GM18867 (cell line): ENCODE results near the gene PATL2.
"Not testable (repeated sequence)": the region's sequence is repeated elsewhere in the genome, so short reads cannot be mapped to it uniquely, and the experiment has no call there.

Experiments
- ATAC-seq: cut with Tn5 transposase; IDR thresholded peaks from one replicate; pipeline ENCODE4 v1.9.1; 2021; ENCODE audit warnings: mild to moderate bottlenecking, moderate library complexity; ENCODE audit not compliant: unreplicated experiment

Gene PATL2

GRCh38 chr15:44654858-44655257 is 56.3 kb downstream of the PATL2 start:
- ATAC-seq = no peak

GRCh38 chr15:44647637-44648036 is 63.5 kb downstream of the PATL2 start:
- ATAC-seq = no peak

- no peak for ATAC-seq
Measured at GRCh38 chr15:44647036-44647435, 64.1 kb downstream of the PATL2 start.

DNA sequence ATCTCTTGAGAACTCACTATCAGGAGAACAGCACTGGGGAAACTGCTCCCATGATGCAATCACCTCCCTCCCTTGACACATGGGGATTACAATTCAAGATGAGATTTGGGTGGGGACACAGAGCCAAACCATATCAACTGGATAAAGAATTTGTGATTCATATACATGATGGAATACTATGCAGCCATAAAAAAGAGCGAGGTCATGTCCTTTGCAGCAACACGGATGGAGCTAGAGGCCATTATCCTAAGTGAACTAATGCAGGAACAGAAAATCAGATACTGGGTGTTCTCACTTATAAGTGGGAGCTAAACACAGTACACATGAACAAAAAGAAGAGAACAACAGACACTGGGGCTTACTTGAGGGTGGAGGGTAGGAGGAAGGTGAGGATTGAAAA is 64.7 kb downstream of the PATL2 start:
- ATAC-seq = no peak

DNA sequence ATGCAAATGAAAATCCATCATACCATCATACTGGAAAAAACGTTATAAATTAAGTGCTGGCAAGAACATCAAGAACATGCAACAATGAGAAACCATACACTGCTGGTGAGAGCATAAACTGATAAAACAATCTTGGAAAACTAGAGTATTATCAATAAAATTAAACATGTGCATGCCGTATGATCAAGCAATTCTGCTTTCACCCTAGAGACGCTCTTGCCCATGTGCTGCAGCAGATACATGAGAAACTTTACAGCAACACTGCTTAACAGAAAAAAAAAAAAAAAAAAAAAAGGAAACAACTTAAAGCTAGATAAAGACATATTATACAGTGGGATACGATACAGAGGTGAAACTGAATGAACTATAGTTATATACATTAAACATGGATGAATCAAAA is 69.5 kb downstream of the PATL2 start:
- no peak for ATAC-seq

DNA sequence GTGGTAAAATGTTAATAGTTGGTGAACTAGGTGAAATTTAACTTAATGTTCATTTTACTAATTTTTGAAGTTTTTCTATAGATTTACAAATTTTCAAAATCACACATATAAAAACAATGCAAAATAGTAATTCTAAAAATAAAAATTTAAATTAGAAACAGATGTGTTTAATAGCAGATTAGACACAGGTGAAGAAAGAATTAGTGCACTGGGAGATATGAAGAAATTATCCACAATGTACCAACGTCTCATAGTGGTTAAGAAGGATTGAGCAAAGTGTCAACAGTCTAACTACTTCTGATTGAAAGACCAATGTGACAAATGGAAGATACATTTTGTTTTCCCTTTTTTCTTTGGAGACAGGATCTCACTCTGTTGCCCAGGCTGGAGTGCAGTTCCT is 74.1 kb downstream of the PATL2 start:
- ATAC-seq = no peak

DNA sequence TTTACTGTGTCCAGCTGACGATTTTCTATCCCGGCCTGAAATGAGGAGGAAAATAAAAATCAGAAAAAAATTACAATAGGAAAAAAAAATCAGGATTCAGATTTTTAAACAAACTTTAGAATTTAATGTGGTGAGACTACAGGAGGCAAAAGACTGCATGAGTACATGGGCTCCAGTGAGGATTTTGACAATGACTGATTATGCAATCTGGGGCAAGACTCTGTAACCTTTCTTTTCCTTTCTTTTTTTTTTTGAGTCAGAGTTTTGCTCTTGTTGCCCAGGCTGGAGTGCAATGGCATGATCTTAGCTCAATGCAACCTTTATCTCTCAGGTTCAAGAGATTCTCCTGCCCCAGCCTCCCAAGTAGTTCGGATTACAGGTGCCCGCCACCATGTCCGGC is 77.5 kb downstream of the PATL2 start:
- ATAC-seq = no peak

DNA sequence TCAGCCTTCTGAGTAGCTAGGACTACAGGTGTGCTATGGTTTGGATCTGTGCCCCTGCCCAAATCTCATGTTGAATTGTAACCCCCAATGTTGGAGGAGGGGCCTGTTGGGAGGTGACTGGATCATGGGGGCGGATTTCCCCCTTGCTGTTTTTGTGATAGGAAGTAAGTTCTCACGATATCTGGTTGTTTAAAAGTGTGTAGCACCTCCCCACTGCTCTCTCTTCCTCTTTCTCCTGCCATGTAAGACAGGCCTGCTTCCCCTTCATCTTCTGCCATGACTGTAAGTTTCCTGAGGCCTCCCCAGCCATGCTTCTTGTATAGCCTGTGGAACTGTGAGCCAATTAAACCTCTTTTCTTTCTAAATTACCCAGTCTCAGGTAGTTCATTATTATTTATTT is 85.8 kb downstream of the PATL2 start:
- ATAC-seq = not testable (repeated sequence)

- no peak for ATAC-seq
Measured at GRCh38 chr15:44623178-44623577, 87.9 kb downstream of the PATL2 start.

DNA sequence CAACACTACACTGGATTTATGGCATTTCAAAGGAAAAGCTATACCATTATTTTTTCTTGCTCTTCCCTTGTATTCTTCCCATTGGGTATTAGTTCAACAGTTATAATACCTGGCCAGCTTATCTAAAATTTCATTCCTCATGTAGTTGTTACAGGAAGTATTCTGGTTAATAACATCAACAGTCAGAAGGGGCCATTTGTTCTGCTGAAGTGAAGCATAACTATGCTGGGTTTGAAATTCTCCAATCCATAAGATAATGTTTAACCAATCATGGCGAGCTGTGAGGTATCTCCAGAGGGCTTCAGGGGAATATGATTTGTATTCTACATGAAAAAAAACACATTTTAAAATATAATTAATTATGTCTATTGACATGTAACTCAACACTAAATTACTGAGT is 91.0 kb downstream of the PATL2 start:
- ATAC-seq = no peak

- no peak for ATAC-seq
Measured at GRCh38 chr15:44616974-44617373, 94.1 kb downstream of the PATL2 start.
